ENCODE data around the gene TMEM87B.
"Not testable (repeated sequence)": the region's sequence is repeated elsewhere in the genome, so short reads cannot be mapped to it uniquely, and the experiment has no call there.

Gene TMEM87B

DNA sequence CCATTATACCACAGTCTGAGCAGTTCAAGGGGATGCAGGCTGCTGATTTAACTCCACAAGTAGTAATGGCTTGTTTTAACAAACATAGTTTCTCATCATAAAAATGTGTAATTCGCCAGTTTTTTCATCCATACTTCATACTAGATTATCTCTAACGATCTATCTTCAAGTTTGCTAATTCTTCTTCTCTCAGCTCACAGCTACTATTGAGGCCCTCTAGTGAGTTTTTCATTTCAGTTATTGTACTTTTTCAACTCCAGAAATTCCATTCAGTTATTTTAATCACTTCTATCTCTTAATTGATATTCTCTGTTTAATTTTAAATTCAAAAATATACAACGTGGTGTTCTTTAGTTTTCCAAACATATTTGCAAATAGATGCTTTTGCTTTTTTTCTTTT, 20.1 kb upstream of the TMEM87B start:
- no peak overlapping the region for H3K27ac ChIP-seq (ENCODE audit: low read depth, low read length, poor library complexity, severe bottlenecking)
- no peak overlapping the region for H2AFZ ChIP-seq (ENCODE audit: low read length)
- no peak overlapping the region for H3K9ac ChIP-seq (ENCODE audit: low read length)
- H3K4me3 ChIP-seq (ENCODE audit: low read depth, low read length, poor library complexity, severe bottlenecking): no peak overlapping the region
- H3K4me2 ChIP-seq (ENCODE audit: low read length): no peak overlapping the region
- no peaks in the 10 kb centered on the region for H4K20me1 ChIP-seq (ENCODE audit: insufficient read depth, low read length)
- H3K4me1 ChIP-seq (ENCODE audit: insufficient read depth, low read length, severe bottlenecking): no peaks in the 10 kb centered on the region
- no peaks in the 10 kb centered on the region for H3K79me2 ChIP-seq (ENCODE audit: insufficient read depth, low read length)
- H3K27me3 ChIP-seq (ENCODE audit: insufficient read depth, low read length): no peaks in the 10 kb centered on the region; the same call in 1 of the 2 replicates
- no peaks in the 10 kb centered on the region for H3K9me2 ChIP-seq (ENCODE audit: low read depth, low read length)
- peaks cover 8% of the 10 kb centered on the region; the same call in 1 of the 2 replicates for H3K9me3 ChIP-seq (ENCODE audit: low read length)
- TF ChIP-seq, protein P1, sequence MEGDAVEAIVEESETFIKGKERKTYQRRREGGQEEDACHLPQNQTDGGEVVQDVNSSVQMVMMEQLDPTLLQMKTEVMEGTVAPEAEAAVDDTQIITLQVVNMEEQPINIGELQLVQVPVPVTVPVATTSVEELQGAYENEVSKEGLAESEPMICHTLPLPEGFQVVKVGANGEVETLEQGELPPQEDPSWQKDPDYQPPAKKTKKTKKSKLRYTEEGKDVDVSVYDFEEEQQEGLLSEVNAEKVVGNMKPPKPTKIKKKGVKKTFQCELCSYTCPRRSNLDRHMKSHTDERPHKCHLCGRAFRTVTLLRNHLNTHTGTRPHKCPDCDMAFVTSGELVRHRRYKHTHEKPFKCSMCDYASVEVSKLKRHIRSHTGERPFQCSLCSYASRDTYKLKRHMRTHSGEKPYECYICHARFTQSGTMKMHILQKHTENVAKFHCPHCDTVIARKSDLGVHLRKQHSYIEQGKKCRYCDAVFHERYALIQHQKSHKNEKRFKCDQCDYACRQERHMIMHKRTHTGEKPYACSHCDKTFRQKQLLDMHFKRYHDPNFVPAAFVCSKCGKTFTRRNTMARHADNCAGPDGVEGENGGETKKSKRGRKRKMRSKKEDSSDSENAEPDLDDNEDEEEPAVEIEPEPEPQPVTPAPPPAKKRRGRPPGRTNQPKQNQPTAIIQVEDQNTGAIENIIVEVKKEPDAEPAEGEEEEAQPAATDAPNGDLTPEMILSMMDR (IDR thresholded peaks at IDR 0.05; ENCODE audit: low read length): no peak
- TF ChIP-seq EZH2 (IDR thresholded peaks at IDR 0.05; ENCODE audit: borderline replicate concordance, low read length): no peak
- H3K36me3 ChIP-seq (ENCODE audit: insufficient read depth, low read length): no peaks in the 10 kb centered on the region; the same call in 1 of the 2 replicates
- H3F3A ChIP-seq (ENCODE audit: insufficient read depth, low read length): no peaks in the 10 kb centered on the region

DNA sequence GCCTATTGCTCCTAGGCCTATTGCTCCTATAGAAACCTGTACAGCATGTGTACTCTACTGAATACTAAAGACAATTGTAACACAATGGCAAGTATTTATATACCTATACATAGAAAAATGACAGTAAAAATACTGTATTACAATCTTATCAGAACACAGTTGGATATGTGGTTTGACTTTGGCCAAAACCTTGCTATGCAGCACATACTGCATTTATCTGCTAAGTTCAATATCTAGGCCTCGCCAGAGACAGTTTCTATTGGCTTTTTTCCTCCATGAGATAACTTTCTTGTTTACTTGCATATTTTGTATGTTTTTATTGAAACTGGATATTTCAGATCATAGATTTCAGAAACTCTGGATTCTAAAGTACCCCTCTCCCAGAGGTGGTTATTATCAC, 19.3 kb upstream of the TMEM87B start:
- TF ChIP-seq, protein P1 (IDR thresholded peaks at IDR 0.05; ENCODE audit: low read length): no peak
- no peak for TF ChIP-seq EZH2 (IDR thresholded peaks at IDR 0.05; ENCODE audit: borderline replicate concordance, low read length)
- Histone ChIP-seq H3K4me1 (ENCODE audit: insufficient read depth, low read length, severe bottlenecking) (no peaks in the 10 kb centered on the region), H2AFZ (ENCODE audit: low read length) (no peak overlapping the region), H3F3A (ENCODE audit: insufficient read depth, low read length) (no peaks in the 10 kb centered on the region), H3K9me3 (ENCODE audit: low read length) (peaks cover 8% of the 10 kb centered on the region; the same call in 1 of the 2 replicates), H3K27ac (ENCODE audit: low read depth, low read length, poor library complexity, severe bottlenecking) (no peak overlapping the region), H3K9me2 (ENCODE audit: low read depth, low read length) (no peaks in the 10 kb centered on the region), H3K36me3 (ENCODE audit: insufficient read depth, low read length) (no peaks in the 10 kb centered on the region; the same call in 1 of the 2 replicates), H3K79me2 (ENCODE audit: insufficient read depth, low read length) (no peaks in the 10 kb centered on the region), H3K4me2 (ENCODE audit: low read length) (no peak overlapping the region), H3K4me3 (ENCODE audit: low read depth, low read length, poor library complexity, severe bottlenecking) (no peak overlapping the region), H4K20me1 (ENCODE audit: insufficient read depth, low read length) (no peaks in the 10 kb centered on the region), H3K27me3 (ENCODE audit: insufficient read depth, low read length) (no peaks in the 10 kb centered on the region; the same call in 1 of the 2 replicates), H3K9ac (ENCODE audit: low read length) (no peak overlapping the region)

DNA sequence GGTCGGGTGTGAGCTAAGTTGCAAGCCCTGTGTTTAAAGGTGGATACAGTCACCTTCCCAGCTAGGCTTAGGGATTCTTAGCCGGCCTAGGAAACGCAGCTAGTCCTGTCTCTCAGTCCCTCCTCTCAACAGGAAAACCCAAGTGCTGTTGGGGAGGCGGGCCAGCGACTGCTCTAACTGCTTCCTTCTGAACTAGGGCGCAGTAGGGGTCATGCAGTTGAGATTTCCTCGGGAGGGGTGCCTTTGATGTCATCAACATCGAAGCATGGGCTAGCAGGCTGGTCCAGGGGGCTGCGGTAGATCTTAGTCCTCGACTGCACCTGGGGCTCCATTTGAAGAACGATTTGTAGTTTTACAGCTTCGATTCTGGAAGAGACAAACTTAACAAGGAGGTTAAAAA, 15.5 kb upstream of the TMEM87B start:
- not testable (repeated sequence) for H3K79me2 ChIP-seq (ENCODE audit: insufficient read depth, low read length); H3K4me1 ChIP-seq (ENCODE audit: insufficient read depth, low read length, severe bottlenecking); H3K9ac ChIP-seq (ENCODE audit: low read length); H2AFZ ChIP-seq (ENCODE audit: low read length); H3K36me3 ChIP-seq (ENCODE audit: insufficient read depth, low read length); H4K20me1 ChIP-seq (ENCODE audit: insufficient read depth, low read length); H3K27me3 ChIP-seq (ENCODE audit: insufficient read depth, low read length); H3K9me3 ChIP-seq (ENCODE audit: low read length); H3K27ac ChIP-seq (ENCODE audit: low read depth, low read length, poor library complexity, severe bottlenecking); H3K4me3 ChIP-seq (ENCODE audit: low read depth, low read length, poor library complexity, severe bottlenecking); H3F3A ChIP-seq (ENCODE audit: insufficient read depth, low read length); H3K4me2 ChIP-seq (ENCODE audit: low read length); H3K9me2 ChIP-seq (ENCODE audit: low read depth, low read length)

DNA sequence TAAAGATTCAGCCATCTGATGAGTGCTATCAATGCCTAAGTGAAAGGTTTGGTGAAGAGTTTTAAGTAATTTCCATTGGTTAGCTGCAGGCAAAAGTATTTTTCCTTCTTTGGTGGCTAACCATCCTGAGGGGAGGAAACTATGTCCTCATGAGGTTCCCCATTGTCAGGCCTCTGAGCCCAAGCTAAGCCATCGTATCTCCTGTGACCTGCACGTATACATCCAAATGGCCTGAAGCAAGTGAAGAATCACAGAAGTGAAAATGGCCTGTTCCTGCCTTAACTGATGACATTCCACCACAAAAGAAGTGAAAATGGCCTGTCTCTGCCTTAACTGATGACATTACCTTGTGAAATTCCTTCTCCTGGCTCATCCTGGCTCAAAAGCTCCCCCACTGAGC, 15.0 kb upstream of the TMEM87B start:
- H3K27me3 ChIP-seq (ENCODE audit: insufficient read depth, low read length); H2AFZ ChIP-seq (ENCODE audit: low read length); H3K36me3 ChIP-seq (ENCODE audit: insufficient read depth, low read length); H3K9me3 ChIP-seq (ENCODE audit: low read length); H3K79me2 ChIP-seq (ENCODE audit: insufficient read depth, low read length); H3K4me3 ChIP-seq (ENCODE audit: low read depth, low read length, poor library complexity, severe bottlenecking); H3K9ac ChIP-seq (ENCODE audit: low read length); H3K4me2 ChIP-seq (ENCODE audit: low read length); H3F3A ChIP-seq (ENCODE audit: insufficient read depth, low read length); H3K9me2 ChIP-seq (ENCODE audit: low read depth, low read length); H3K4me1 ChIP-seq (ENCODE audit: insufficient read depth, low read length, severe bottlenecking); H3K27ac ChIP-seq (ENCODE audit: low read depth, low read length, poor library complexity, severe bottlenecking); H4K20me1 ChIP-seq (ENCODE audit: insufficient read depth, low read length): not testable (repeated sequence)

DNA sequence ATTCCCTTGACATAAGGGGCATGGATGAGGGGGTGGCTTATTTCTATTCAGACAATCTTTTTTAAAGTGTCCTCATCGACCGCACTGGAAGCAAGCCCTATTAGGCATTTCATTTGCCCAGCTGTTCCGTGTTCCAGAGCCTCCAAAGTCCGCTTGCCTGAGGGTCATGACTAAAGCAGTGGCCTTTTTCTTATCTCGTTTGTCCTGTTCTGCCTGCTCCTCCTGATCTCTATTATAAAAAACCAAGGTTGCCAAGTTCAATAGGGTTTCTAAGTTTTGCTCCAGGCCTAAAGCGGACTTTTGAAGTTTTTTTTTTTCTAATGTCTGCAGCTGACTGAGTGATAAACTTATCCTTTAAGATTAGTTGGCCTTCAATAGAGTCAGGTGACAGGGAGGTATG, 13.6 kb upstream of the TMEM87B start:
- not testable (repeated sequence) for H4K20me1 ChIP-seq (ENCODE audit: insufficient read depth, low read length); H3K4me2 ChIP-seq (ENCODE audit: low read length); H3F3A ChIP-seq (ENCODE audit: insufficient read depth, low read length)

More for the DNA sequence above, 13.6 kb upstream of the TMEM87B start:
- not testable (repeated sequence) for H3K27me3 ChIP-seq (ENCODE audit: insufficient read depth, low read length); H3K4me1 ChIP-seq (ENCODE audit: insufficient read depth, low read length, severe bottlenecking); H3K4me3 ChIP-seq (ENCODE audit: low read depth, low read length, poor library complexity, severe bottlenecking); H3K9me2 ChIP-seq (ENCODE audit: low read depth, low read length); H3K9ac ChIP-seq (ENCODE audit: low read length); H3K27ac ChIP-seq (ENCODE audit: low read depth, low read length, poor library complexity, severe bottlenecking); H3K9me3 ChIP-seq (ENCODE audit: low read length); H3K36me3 ChIP-seq (ENCODE audit: insufficient read depth, low read length); H2AFZ ChIP-seq (ENCODE audit: low read length); H3K79me2 ChIP-seq (ENCODE audit: insufficient read depth, low read length)
